IMR-90 (cell line): ENCODE measurements around the gene CYTH4.

Experiments used
- BHLHE40 ChIP-seq: fragments of 150-350 bp; IDR thresholded peaks from 2 replicates; pipeline ENCODE4 v1.6.1; 2016; ENCODE audit warnings: mild to moderate bottlenecking, low read depth, low read length
- CEBPB ChIP-seq: IDR thresholded peaks from 2 replicates; pipeline ENCODE4 v1.6.1; 2012; ENCODE audit warnings: low read depth, low read length, improper control_type of control experiment
- CTCF ChIP-seq: conservative IDR thresholded peaks from 2 replicates; pipeline ENCODE4 v1.5.1; 2012; ENCODE audit warnings: mild to moderate bottlenecking, low read depth, low read length, improper control_type of control experiment
- MAFK ChIP-seq: IDR thresholded peaks from 2 replicates; pipeline ENCODE4 v1.6.1; 2012; ENCODE audit warnings: low read depth, low read length, improper control_type of control experiment
- MXI1 ChIP-seq: IDR thresholded peaks from 2 replicates; pipeline ENCODE4 v1.6.1; 2012; ENCODE audit warnings: low read depth, mild to moderate bottlenecking, low read length, moderate library complexity, borderline replicate concordance
- NFE2L2 ChIP-seq: fragments of 150-350 bp; IDR thresholded peaks from 2 replicates; pipeline ENCODE4 v1.6.1; 2016; ENCODE audit warnings: low read depth, mild to moderate bottlenecking, low read length
- POLR2A ChIP-seq: IDR thresholded peaks from 2 replicates; pipeline ENCODE4 v1.6.1; 2012; ENCODE audit warnings: mild to moderate bottlenecking, low read depth, low read length
- RAD21 ChIP-seq: IDR thresholded peaks from 2 replicates; pipeline ENCODE4 v1.6.1; 2012; ENCODE audit warnings: low read length, improper control_type of control experiment
- RCOR1 ChIP-seq: IDR thresholded peaks from 2 replicates; pipeline ENCODE4 v1.6.1; 2012; ENCODE audit warnings: mild to moderate bottlenecking, low read length, improper control_type of control experiment; ENCODE audit not compliant: insufficient replicate concordance
- TF ChIP-seq, protein P1 (sequence below): fragments of 150-350 bp; IDR thresholded peaks from 2 replicates; pipeline ENCODE4 v1.6.1; 2016; ENCODE audit warnings: low read depth, mild to moderate bottlenecking, low read length, moderate library complexity, borderline replicate concordance

DNA sequence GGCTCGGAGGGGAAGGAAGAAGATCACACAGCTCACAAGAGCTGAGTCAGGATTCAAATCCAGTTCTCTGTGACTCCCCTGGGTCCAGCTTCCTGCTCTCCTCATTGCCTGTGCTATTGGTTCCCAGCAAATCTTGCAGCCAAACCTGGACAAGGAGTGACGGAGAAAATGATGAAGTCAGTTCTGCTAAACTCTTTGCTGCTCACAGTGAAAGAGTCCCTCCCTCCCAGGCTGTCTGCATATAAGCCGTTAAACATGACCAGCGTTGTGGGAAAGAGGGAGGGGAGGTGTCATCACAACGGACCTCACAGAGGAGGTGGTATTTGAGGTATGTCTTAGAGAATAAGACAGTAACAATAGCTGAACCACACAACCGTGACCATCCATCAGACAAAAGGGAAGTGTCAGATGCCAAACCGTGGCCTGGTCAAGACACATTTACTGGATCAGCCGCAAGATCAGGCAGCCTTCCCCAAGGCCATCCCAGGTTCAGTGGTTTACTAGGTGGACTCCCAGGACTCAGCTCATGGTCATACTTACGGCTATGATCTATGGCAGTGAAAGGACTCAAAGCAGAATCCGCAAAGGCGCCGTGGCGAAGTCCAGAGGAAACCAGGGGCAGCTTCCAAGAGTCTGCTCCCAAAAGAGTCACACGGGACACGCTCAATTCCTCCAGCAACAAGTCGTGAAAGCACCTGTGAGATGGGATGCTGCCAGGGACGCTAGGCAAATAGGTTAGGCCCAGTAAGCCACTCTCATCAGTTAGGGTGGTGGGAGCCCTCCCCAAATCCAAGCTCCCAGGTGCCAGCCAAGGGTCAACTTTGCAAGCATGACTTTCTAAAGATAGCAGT, 2.8 kb upstream of the CYTH4 start:
- TF ChIP-seq, protein P1, sequence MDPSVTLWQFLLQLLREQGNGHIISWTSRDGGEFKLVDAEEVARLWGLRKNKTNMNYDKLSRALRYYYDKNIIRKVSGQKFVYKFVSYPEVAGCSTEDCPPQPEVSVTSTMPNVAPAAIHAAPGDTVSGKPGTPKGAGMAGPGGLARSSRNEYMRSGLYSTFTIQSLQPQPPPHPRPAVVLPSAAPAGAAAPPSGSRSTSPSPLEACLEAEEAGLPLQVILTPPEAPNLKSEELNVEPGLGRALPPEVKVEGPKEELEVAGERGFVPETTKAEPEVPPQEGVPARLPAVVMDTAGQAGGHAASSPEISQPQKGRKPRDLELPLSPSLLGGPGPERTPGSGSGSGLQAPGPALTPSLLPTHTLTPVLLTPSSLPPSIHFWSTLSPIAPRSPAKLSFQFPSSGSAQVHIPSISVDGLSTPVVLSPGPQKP, result no peak
- TF ChIP-seq CTCF (no peak), POLR2A (no peak), CEBPB (no peak), RAD21 (no peak), BHLHE40 (no peak), NFE2L2 (no peak), RCOR1 (no peak), MXI1 (no peak), MAFK (no peak)
